HG03045 (cell line): ENCODE results near the gene MAD1L1.

Experiments
- ATAC-seq: cut with Tn5 transposase; IDR thresholded peaks from one replicate; pipeline ENCODE4 v1.9.1; 2021; ENCODE audit warnings: mild to moderate bottlenecking, moderate library complexity; ENCODE audit not compliant: unreplicated experiment

Gene MAD1L1

DNA sequence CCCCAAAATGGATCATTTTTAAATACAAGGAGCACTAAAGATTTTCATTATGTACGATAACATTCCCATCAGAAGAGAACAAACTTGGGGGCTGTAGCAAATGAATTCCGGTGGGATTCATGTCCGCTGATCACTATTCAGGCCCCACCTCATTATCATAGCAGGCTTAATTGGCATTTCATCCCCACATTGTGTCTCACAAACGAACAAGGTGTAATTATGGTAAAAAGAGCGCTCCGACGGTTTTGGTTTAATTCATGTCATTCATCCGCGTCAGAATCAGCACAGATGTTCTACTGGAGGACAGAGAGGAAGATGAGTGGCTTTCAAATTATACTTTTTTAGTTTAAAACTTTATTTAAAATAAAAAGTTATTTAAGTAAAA is 124.7 kb downstream of the MAD1L1 start:
- ATAC-seq, result no peak

DNA sequence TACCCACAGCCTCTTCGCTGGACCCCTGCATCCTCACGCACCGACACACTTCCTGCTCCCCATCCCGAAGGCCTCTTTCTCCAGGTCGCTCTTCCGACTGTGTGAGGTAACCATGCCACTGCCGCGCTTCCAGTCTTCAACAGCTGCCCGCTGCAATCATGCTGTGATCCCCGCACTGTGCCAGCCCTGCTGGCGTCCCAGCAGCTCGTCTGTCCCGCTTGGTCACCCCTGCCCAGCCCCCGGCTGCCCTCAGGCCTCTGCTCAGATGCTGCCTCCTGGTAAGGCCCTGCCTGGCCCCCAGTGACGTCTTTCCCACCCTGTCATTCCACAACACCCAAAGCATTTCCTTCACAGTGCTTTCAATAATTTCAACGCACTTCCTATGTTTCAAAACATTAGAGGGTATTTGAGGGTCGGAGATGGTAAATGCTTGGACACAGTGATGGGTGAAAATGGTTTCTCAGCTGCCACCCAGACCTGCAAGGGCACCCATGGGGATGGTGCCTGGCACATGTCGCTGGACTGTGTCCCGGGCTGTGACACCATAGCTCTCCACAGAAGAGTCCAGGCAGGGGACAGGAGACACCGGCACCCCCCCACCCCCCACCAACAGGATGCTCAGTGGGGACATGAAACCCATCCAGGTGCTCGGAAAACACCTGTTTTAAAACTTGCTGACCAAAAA is 125.2 kb downstream of the MAD1L1 start:
- ATAC-seq, result no peak

DNA sequence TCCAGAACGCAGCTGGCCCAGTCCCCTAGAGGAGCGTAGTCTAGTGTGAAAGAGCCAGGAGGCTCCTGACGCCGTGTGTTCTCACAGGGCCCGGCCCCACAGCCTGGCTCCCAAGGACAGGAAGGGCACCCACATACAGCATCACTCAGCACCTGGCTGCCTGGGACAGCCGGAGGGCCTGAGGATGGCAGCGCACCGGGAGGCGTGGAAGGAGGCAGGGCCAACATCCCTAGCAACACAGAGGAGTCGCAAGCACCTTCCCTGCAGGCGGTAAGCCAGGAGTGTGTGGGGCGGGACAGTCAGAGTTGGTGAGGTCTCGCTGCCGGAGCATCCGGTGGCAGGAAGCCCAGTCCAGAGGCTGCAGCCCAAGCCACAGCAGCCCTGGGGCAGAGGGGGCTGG is 125.8 kb downstream of the MAD1L1 start:
- no peak for ATAC-seq

DNA sequence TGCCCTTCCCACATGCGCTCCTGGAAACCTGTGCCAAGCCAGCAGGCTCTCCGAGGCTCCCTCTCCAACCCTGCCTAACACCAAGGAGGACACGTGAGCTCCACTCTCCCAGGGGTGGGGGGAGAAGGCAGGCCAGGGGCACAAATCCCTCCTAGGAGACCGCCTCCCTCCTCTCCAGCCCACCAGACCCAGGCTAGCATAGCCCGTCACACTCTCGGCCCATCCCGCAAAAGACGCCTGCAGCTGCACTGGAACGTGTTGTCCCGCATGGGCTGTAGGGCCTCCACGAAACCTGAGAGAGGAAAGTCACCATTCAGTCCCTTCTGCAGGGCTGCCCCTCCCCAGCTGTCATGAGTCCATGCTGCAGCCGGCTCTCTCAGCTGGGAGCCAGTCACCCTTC is 126.3 kb downstream of the MAD1L1 start:
- ATAC-seq, result no peak

DNA sequence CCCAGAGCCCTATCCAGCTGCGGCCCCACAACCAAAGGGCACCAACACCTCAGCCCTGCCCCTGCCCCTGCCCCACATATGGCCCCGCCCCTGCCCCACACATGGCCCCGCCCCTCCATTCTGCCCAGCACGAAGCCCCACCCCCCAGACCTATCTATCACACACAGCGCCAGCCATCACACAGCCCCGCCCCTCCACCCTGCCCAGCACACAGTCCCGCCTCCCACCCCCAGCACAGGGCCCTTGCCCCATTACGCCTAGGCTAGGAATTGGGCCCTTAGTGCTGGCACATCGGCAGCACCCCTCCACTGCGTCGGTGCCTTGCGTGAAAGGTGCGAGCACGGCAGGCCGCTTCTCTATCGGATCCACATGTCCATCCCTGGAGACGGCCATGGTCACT is 126.8 kb downstream of the MAD1L1 start:
- no peak for ATAC-seq

DNA sequence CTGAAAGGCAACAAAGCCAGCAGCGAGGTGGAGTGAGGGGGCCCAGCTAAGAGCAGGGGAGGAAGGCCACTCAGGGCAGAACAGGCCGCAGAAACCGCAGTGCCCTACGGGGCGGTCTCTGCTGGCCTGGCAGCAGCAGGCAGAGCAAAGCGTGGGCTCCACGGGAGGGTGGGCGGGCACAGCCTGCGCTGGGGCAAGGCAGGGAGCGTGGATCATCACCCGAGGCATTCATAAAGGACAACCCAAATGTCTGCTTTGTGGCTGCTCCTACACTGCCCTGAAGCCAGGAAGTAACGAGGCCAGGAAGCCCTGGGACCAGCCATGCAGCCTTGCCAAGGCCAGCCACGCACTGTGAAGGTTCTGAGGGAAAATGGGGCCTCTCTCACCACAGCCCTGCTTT is 127.5 kb downstream of the MAD1L1 start:
- no peak for ATAC-seq

DNA sequence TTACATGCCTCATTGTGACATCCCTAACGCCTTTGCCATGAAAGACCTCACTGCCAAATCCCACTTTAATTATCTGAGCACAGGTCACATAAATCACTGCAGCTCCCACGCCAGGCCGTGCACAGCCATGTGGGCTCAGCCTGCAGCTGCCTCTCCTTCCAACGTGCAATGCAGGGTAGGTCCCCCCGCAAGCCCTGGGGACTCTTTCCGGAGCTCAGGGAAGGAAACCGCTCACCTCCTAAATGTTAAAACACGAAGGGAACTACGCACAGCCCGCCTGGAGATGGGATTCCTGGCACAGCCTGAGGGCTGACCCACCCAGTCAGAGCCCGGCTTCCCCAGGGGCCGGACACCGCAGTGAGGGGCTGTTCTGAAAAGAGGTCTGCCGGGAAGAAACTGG is 128.0 kb downstream of the MAD1L1 start:
- no peak for ATAC-seq

DNA sequence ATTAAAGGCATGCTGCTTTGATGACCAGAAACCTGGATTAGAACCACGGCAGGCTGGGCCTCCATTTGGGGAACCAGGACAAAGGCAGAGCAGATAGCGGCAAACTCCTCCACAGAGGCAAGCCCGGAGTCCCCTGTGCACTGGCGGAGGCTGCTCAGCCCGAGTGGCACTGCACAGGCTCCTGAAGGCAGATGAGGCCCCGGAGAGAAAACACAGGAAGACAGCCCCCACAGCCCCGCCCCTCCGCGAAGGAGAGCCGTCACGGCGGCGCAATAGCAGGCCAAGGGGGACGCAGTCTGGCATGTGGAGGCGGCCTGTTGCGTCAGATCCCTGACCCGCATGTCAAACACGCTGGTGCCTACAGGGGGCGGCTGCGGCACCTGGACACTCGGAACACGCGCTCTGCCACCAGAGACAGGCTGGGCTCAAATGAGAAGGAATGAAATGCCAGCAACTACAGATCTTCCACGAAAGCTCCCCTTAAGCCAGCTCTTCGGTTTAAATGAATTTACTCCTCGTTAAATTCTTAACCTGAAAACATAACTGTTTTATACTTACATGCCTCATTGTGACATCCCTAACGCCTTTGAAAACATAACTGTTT is 128.5 kb downstream of the MAD1L1 start:
- ATAC-seq, result no peak

DNA sequence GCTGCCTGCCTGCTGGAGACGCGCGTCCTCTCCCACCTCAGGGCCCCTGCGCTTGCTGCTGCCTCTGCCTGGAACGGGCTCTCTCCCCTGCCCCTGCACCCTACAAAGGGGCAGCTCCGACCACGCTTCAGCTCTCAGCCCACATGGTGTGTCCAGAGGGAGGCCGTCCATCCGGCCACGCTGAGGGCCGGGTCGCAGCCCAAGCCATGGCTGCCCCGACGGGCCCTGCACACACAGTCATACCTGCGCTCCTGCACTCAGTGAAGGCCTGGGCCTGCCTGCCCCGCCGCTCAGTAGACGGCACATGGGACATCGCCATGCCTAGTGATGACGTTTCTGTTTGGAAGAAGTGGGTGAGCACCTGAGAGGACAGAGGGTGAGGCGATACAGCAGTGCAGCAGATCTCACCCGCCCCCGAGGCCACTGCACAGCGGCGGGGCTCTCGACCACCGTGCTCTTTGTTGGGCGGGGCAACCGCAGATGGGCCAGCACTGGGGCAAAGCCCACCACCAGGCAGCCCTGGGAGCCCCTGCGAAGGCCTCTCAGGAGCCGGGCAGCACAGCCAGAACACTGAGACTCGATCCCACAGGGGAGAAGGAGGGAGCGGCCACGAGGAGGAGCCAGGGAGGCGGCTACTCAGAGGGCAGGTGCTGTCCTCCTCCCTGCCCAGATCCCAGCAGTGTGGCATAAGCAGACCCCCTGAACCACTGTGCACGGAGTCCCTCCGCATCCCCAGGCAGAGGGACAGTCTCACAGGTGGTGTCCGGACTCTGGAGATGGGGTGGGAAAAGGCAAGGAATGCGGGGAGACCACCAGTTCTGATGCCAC is 129.5 kb downstream of the MAD1L1 start:
- no peak for ATAC-seq

DNA sequence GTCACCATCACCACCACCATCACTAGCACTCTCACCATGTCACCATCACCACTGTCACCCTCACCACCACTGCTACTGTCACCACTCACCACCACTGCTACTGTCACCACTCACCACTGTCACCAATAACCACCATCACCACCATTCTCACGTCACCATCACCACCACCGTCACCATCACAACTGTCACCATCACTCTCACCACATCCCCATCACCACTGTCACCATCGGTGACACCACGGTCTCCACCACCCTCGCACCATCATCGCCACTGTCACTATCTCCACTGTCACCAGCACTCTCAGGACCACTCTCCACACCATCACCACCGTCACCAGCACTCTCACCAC is 130.4 kb downstream of the MAD1L1 start:
- ATAC-seq, result no peak

DNA sequence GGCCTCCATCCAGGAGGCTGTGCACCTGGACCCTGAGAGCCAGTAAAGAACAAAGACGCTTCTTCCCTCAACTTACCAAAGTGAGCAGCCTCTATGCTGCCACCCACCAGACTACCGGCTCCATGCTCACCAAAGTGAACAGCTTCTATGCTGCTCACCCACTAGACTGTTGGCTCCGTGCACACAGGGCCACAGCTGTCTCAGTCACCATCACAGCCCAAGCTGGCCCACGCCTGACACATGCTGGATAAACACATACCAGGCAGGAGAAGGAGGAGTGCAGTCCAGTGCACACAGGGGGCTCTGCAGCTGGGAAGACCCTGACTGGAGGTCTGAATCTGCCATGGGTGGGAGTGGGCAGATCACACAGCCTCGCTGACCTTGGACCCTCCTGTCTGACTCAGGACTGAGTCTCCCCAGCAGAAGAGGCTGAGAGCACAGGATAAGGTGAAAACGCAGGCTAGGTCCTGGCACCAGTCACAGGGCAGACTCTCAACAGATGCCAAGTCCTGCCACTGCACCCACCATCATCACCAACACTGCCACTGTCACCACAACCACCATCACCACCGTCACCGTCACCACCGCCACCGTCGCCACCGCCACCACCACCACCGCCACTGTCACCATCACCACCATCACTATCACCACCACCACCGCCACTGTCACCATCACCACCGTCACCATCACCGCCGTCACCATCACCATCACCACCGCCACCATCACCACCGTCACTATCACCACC is 130.9 kb downstream of the MAD1L1 start:
- ATAC-seq, result no peak

DNA sequence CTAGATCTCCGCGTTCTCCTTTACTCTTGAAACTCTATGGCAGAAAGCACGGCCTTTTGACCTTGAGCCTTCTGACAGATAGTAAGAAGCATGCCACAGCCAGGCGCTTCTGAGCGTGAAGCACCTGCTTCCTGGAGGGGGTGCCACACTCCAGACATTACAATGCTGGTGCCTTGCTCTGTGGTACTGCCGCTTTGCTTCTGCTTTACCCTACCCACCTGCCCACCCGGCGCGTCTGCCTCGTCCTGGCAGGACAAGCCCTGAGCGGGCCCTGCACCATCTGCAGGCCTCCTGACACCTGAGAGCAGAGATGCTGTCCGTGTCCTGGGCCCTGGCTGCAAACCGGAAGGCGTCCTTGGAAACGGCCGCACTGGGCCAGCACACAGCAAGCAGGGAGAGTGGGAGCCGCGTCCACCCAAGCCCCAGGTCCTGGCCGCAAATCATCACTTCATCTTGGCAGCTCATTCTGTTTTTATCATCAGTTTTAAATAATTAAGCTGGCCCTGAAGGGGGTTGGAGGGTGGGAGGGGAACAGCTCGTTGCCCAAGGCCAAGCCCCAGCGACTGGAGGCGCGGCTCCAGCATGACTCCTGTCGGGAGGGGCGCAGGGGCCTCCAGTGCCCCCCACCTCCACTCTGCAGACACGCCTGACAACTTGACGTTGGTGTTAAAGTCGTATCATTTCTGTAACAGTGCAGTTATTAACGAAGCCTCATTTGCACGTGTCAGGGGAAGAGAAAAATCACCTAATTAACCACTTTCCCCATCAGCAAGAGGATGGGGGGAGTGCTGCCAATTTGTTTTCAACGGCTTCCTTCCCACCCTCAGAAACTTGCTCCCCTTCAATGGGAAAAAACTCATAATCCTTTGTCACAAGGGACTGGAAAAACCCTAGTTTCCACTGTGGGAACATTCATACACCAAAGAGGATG is 132.2 kb downstream of the MAD1L1 start:
- ATAC-seq, result no peak

DNA sequence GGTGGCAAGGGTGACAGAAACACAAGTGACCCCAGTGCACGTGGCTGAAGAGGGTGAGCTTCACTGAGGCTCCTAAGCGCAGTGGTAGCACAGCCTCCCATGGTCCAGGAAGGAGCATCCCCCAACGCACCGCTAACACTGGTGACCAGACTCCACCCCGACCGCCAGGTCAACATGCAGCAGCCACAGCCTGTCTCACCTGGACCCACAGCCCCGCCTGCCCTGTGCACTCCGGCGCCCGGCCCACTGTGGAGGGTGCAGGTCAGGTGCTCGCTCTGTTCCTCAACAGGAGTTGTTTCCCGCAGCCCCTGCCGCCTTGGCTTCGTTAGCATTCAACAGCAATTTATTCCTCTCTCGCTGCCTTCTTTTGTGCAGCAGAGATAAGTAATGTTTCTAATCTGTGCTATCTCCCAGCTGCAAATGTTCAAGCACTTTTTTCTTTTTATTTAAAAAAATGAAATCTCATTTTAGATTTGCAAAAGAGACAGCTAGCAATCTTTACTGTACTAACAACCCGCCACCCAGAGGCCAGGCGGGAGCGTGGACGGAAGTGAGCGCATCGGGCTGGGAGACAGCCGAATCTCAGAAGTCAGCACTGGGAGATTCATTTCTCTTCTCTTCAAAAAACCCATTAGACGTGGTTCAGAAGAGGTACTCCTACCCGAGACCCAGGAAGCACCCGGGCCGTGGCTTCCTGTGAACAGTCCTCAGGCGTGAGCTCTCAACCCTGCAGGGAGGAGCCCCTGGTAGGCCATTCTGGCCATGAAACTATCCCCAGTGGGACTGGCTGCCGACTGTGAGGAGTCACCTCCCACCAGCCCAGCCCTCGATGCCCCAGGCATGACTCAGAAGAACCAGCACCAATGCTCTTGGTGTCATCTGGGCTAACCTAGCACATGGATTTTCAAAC is 133.4 kb downstream of the MAD1L1 start:
- no peak for ATAC-seq

DNA sequence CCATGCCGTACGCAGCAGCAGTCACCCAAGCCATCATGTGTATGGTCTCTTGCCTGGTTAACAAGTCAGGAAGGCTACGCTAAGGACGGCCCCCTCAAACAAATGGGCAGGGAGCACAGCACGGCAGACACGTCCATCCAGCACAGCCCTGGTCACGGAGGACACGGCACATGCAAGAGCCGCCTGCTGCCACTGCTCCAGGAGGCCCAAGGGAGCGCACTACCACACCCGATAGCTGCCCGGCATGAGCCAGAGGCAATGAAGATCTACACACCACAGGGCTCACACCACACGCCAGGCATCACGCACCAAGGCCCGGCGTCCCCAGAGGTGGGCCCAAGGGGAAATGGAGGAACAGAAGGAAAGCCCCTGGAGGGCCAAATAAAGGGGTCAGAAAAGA is 134.2 kb downstream of the MAD1L1 start:
- no peak for ATAC-seq

DNA sequence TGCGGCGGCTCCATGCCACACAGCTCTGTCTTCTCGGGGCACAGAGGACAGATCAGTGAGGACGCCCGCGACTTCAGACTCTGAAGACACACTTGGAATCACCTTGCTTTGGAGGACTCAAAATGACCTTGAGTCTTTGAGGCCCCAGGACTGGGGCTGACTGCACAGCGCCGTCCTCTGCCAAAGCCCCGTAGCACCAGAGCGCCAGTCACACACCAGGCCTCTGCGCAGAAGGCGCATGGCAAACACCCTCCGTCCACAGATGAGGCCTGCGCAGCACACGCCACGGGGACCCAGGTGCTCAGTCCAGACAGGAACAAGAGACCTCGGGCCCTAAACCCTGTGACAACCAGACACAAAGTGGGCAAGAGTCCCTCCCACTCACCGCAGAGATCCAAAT is 134.7 kb downstream of the MAD1L1 start:
- no peak for ATAC-seq

DNA sequence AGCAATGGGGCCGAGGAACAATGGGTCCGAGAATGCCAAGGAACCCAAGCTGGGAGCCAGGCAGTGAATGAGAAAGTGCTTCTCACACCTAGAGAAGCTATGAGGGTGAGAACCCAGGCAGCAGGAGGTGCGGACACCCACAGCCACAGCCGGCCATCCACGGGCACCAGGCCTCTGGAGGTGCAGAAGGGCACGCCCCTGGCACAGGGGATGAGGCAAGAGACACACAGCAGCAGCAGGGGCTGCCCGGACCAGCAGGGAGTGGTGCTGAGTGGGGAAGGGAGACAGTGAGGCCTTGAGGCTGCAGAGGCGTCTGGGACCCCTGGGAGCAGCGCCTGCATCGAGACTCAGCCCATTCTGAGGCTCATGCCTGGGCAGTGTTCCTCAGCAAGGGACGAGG is 135.3 kb downstream of the MAD1L1 start:
- no peak for ATAC-seq

DNA sequence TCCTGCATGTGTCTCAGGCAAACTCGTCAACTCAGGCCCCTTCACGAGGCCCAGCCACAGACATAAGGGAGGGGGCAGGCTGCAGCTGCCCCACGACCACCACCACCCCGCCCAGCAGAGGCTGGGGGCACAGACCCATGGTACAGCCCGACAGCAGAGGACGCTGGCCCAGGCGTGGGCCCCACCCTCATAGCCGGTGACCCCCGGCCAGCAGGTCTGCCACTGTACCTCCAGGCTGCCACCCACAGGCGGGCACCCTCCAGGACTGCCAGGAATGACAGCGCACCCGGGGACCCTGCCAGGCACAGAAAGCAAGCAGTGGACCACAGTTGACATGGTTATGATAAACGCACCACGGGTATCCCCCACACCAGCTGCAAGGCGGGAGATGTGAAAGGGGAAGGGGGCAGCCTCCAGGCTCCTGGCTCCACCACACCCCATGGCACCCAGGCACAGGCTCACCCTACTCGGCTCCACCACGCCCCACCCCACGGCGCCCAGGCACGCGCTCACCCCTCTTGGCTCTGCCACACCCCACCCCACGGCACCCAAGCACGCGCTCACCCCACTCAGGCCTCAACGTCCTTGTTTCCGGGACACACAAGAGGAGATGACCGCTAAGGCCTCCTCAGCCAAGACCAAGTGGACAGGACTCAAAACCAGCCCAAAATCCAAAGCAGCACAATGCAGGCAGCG is 135.9 kb downstream of the MAD1L1 start:
- no peak for ATAC-seq

DNA sequence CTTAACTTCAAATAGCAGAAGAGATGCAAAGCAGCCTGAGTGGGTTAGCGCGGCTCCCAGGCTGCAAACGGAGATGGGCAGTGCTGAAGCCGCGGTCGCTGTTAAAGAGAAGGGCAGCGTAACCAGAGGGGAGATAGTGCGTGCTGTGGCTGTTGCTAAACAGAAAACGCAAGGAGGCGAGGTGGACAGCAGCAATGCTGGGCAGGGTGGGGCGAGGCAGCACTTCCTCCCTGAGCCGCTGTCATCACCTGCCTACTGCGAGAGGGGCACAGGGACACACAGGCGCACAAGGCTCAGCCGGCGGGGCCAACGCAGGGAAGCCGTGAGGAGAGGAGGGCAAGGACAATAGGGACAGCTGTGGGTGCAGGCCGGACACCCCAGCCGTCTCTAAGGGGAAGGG is 137.3 kb downstream of the MAD1L1 start:
- no peak for ATAC-seq
